Common myeloid progenitor, CD34-positive (primary cell): ENCODE results near the gene PRPF8.
A peak's percentile ranks its signal among the peaks of the same experiment; 100 is the strongest.

Source experiments
- CTCF ChIA-PET: fragments of 350-600 bp; sonication (Branson Sonifier 250); formaldehyde crosslinking; loops from one replicate; lab custom pipeline; 2021; ENCODE audit warnings: antibody characterized with exemption; lab: Charles Lee
- POLR2A ChIA-PET: fragments of 350-600 bp; sonication (Branson Sonifier 250); formaldehyde crosslinking; loops from one replicate; lab custom pipeline; 2021; ENCODE audit warnings: antibody characterized with exemption; lab: Charles Lee
- DNase-seq, 3 donors: peaks; one replicate each; pipeline versions ENCODE4 v3.0.0 to v3.0.0-alpha.2; 2013
- H3K27ac ChIP-seq, 2 experiments: 1 replicate in 1 of 2; 2 replicates in 1 of 2; pipeline ENCODE4 v1.7.0; 2013; ENCODE audit warnings: inconsistent platforms in 2 of 2, low read length in 2 of 2, mild to moderate bottlenecking in 2 of 2, low read depth in 1 of 2, moderate library complexity in 1 of 2; ENCODE audit not compliant: severe bottlenecking in 2 of 2, insufficient read depth in 1 of 2, poor library complexity in 1 of 2
- H3K27me3 ChIP-seq, 5 experiments: replicated peaks in 2 of 5; 1 replicate in 3 of 5; 2 replicates in 2 of 5; pipeline versions ENCODE4 v1.6.1 to v1.7.0; 2013; ENCODE audit warnings: low read length in 4 of 5, mild to moderate bottlenecking in 2 of 5, moderate library complexity in 2 of 5, inconsistent platforms in 1 of 5; ENCODE audit not compliant: insufficient read depth in 5 of 5, control insufficient read depth in 4 of 5
- H3K36me3 ChIP-seq, 4 experiments: 1 replicate in 2 of 4; 2 replicates in 2 of 4; pipeline versions ENCODE4 v1.6.1 to v1.7.0; 2013; ENCODE audit warnings: low read length in 3 of 4, control low read depth in 1 of 4, mild to moderate bottlenecking in 1 of 4; ENCODE audit not compliant: control insufficient read depth in 4 of 4, insufficient read depth in 4 of 4
- H3K4me1 ChIP-seq, 4 experiments: 1 replicate in 3 of 4; 2 replicates in 1 of 4; pipeline versions ENCODE4 v1.6.1 to v1.7.1; 2013; ENCODE audit warnings: low read length in 3 of 4, mild to moderate bottlenecking in 3 of 4, control low read depth in 1 of 4, inconsistent platforms in 1 of 4, moderate library complexity in 1 of 4; ENCODE audit not compliant: control insufficient read depth in 4 of 4, insufficient read depth in 4 of 4; ENCODE audit errors: control extremely low read depth in 1 of 4
- H3K4me3 ChIP-seq, 7 experiments: 1 replicate in 4 of 7; 2 replicates in 3 of 7; pipeline versions ENCODE4 v1.5.1 to v1.7.0; 2013; ENCODE audit warnings: mild to moderate bottlenecking in 7 of 7, low read length in 6 of 7, moderate library complexity in 6 of 7, inconsistent platforms in 2 of 7, low read depth in 2 of 7, control low read depth in 1 of 7; ENCODE audit not compliant: insufficient read depth in 4 of 7, control insufficient read depth in 1 of 7; ENCODE audit errors: extremely low read depth in 1 of 7
- H3K9me3 ChIP-seq, 5 experiments: 1 replicate in 4 of 5; 2 replicates in 1 of 5; pipeline versions ENCODE4 v1.6.1 to v1.7.1; 2013; ENCODE audit warnings: low read length in 4 of 5, mild to moderate bottlenecking in 2 of 5, inconsistent platforms in 1 of 5, low read depth in 1 of 5, moderate library complexity in 1 of 5; ENCODE audit not compliant: control insufficient read depth in 4 of 5, insufficient read depth in 2 of 5; ENCODE audit errors: control extremely low read depth in 1 of 5
- WGBS: methylation state at CpG from one replicate; pipeline ENCODE4 v1.1.5; 2013; ENCODE audit not compliant: insufficient coverage; 5-methylcytosine and 5-hydroxymethylcytosine counted together

PRPF8 gene

GRCh38 chr17:1716076-1716911 is 31.6 kb upstream of the PRPF8 start:
- Histone ChIP-seq H3K4me3 (peak overlapping the region; percentile 72 to 95 (median 80)), H3K27ac (peak overlapping the region; percentile 98 to 99), H3K36me3 (no peaks in the 10 kb centered on the region), H3K27me3 (no peaks in the 10 kb centered on the region), H3K9me3 (no peaks in the 10 kb centered on the region), H3K4me1 (peaks cover 0 to 54% (median 45%) of the 10 kb centered on the region in 4 experiments)
- 0% methylated on average over 50 of the region's 70 CpGs for WGBS
- CTCF ChIA-PET: interaction anchor here (0.6 to 8.7 kb wide), 15 partner anchors 11 to 105 kb away, joined by 3 to 231 read pairs (median 3); no protein-coding TSS in a partner anchor
- DNase-seq: peak; percentile 100
- POLR2A ChIA-PET: interaction anchor here (0.9 to 2.1 kb wide), 8 partner anchors 9 to 113 kb away, joined by 3 to 15 read pairs (median 4); partner anchors contain the start of genes RILP and SMYD4

GRCh38 chr17:1715803-1716075 is 31.1 kb upstream of the PRPF8 start:
- H3K4me1 ChIP-seq: peaks cover 0 to 55% (median 48%) of the 10 kb centered on the region in 4 experiments
- 0% methylated on average over 2 of the region's 23 CpGs for WGBS

GRCh38 chr17:1714980-1715802 is 30.5 kb upstream of the PRPF8 start:
- Histone ChIP-seq H3K36me3 (no peaks in the 10 kb centered on the region), H3K4me3 (peak overlapping the region; percentile 5 to 89 (median 76)), H3K4me1 (peaks cover 0 to 57% (median 51%) of the 10 kb centered on the region in 4 experiments), H3K27me3 (no peaks in the 10 kb centered on the region), H3K27ac (peak overlapping the region in 1 of 2 experiments; percentile 54), H3K9me3 (no peaks in the 10 kb centered on the region)
- 5% methylated on average over 16 of the region's 32 CpGs for WGBS
- DNase-seq: peak; percentile 57 to 68 (median 65)
- ChIA-PET POLR2A (interaction anchor here (1.1 to 1.7 kb wide), 3 partner anchors 32 to 69 kb away, joined by 3 to 8 read pairs (median 5); no protein-coding TSS in a partner anchor), CTCF (interaction anchor here (0.6 to 2.7 kb wide), 5 partner anchors 35 to 69 kb away, joined by 3 to 9 read pairs (median 4); partner anchors contain the start of gene RILP)

More at GRCh38 chr17:1715803-1716075, 31.1 kb upstream of the PRPF8 start:
- ChIA-PET POLR2A (interaction anchor here (1.1 to 2.1 kb wide), 3 partner anchors 32 to 68 kb away, joined by 3 to 15 read pairs (median 8); no protein-coding TSS in a partner anchor), CTCF (interaction anchor here (1.1 to 8.7 kb wide), 2 partner anchors 36 to 64 kb away, joined by 3 to 231 read pairs; no protein-coding TSS in a partner anchor)
- Histone ChIP-seq H3K4me3 (peak overlapping the region; percentile 64 to 89 (median 76)), H3K27me3 (no peaks in the 10 kb centered on the region), H3K9me3 (no peaks in the 10 kb centered on the region), H3K36me3 (no peaks in the 10 kb centered on the region), H3K27ac (peak overlapping the region in 1 of 2 experiments; percentile 54)
- no peak for DNase-seq

GRCh38 chr17:1714427-1714979 is 29.8 kb upstream of the PRPF8 start:
- peak overlapping the region in 1 of 2 experiments; percentile 54 for H3K27ac ChIP-seq
- DNase-seq: peak; percentile 72 to 84 (median 84)
- ChIA-PET CTCF (interaction anchor here (0.6 to 2.7 kb wide), 12 partner anchors 10 to 149 kb away, joined by 3 to 10 read pairs (median 4); partner anchors contain the start of genes RILP and WDR81), POLR2A (interaction anchor here (0.5 to 1.4 kb wide), 2 partner anchors 10 to 69 kb away, joined by 4 to 5 read pairs; no protein-coding TSS in a partner anchor)
- no peaks in the 10 kb centered on the region for H3K27me3 ChIP-seq
- H3K4me3 ChIP-seq: peak overlapping the region; percentile 23 to 89 (median 76)
- 0% methylated on average over 13 of the region's 19 CpGs for WGBS
- H3K9me3 ChIP-seq: no peaks in the 10 kb centered on the region
- H3K4me1 ChIP-seq: peaks cover 0 to 59% (median 56%) of the 10 kb centered on the region in 4 experiments
- H3K36me3 ChIP-seq: no peaks in the 10 kb centered on the region

- Histone ChIP-seq H3K27ac (peak overlapping the region in 1 of 2 experiments; percentile 54), H3K27me3 (no peaks in the 10 kb centered on the region), H3K4me1 (peaks cover 0 to 62% (median 60%) of the 10 kb centered on the region in 4 experiments), H3K4me3 (peak overlapping the region; percentile 23 to 89 (median 76)), H3K36me3 (no peaks in the 10 kb centered on the region), H3K9me3 (no peaks in the 10 kb centered on the region)
- 1% methylated on average over 8 of the region's 11 CpGs for WGBS
- ChIA-PET POLR2A (interaction anchor here (0.5 to 1.4 kb wide), 2 partner anchors 10 to 70 kb away, joined by 4 to 5 read pairs; no protein-coding TSS in a partner anchor), CTCF (interaction anchor here (0.9 to 2.7 kb wide), 16 partner anchors 8 to 152 kb away, joined by 3 to 12 read pairs (median 4); partner anchors contain the start of genes RILP and WDR81)
- DNase-seq: peak in 2 of 3 donors; percentile 26 to 29
Observed at GRCh38 chr17:1713878-1714426, 29.3 kb upstream of the PRPF8 start.
